Measurements from ENCODE around the gene FKBP8. TPM values are rescaled to one million over a fixed set of nuclear protein-coding genes. Genes with fewer than 3 reads are reported as not detected.
A peak's percentile ranks its signal among the peaks of the same experiment; 100 is the strongest.

The FKBP8 gene
- total and polyA plus RNA-seq, 2 of the 4 experiments (the other 2 are of a cell fraction) = 153 to 289 TPM

GRCh38 chr19:18493440-18494266, 49.7 kb downstream of the FKBP8 start:
- Histone ChIP-seq H3K27ac (ENCODE audit: insufficient read depth, low read length) (no peak overlapping the region), H4K8ac (ENCODE audit: low read depth in 2 of 2, low read length in 2 of 2) (peak overlapping the region in 1 of 2 experiments; percentile 37; a peak in 1 of 4 replicates), H3K18ac (ENCODE audit: low read depth, low read length) (no peak overlapping the region; the same call in 1 of the 2 replicates), H4K5ac (ENCODE audit: low read depth, low read length) (peak overlapping the region; percentile 13; the same call in 1 of the 2 replicates), H3K4ac (ENCODE audit: low read depth, low read length) (peak overlapping the region; percentile 4), H2AK9ac (replicated peaks; ENCODE audit: low read depth, low read length, poor library complexity) (peak overlapping the region; percentile 20), H2BK120ac (ENCODE audit: low read depth, low read length) (no peak overlapping the region), H3K56ac (ENCODE audit: extremely low read depth, insufficient read depth, low read length) (peak overlapping the region; percentile 6; the same call in 1 of the 2 replicates), H3K14ac (replicated peaks; ENCODE audit: low read depth, low read length) (0 out of 2 replicates have a peak overlapping the region, but pooled peaks have one; percentile 70), H3K36me3 (ENCODE audit: control insufficient read depth, insufficient read depth, low read length) (no peaks in the 10 kb centered on the region), H2BK5ac (ENCODE audit: low read depth, low read length, poor library complexity, severe bottlenecking) (peak overlapping the region; percentile 17), H3K9ac (ENCODE audit: low read depth, low read length) (no peak overlapping the region; the same call in 1 of the 2 replicates), H3K4me2 (ENCODE audit: low read depth, low read length) (no peak overlapping the region; the same call in 1 of the 2 replicates), H3K23ac (ENCODE audit: low read depth, low read length) (peak overlapping the region; percentile 6; the same call in 1 of the 2 replicates), H4K91ac (ENCODE audit: insufficient read depth, low read depth, low read length) (no peak overlapping the region), H3K9me1 (ENCODE audit: insufficient read depth, low read length) (peaks cover 51% of the 10 kb centered on the region), H3K27me3 (ENCODE audit: control insufficient read depth, insufficient read depth, low read length) (no peaks in the 10 kb centered on the region), H2BK15ac (ENCODE audit: low read depth, low read length) (no peak overlapping the region), H2BK20ac (ENCODE audit: low read depth, low read length) (no peak overlapping the region), H4K20me1 (ENCODE audit: insufficient read depth, low read length) (peaks cover 100% of the 10 kb centered on the region), H3K4me1 (ENCODE audit: control insufficient read depth, insufficient read depth, low read length) (peaks cover 29% of the 10 kb centered on the region), H3K9me3 (ENCODE audit: control insufficient read depth, insufficient read depth, low read length) (no peaks in the 10 kb centered on the region), H3K4me3 (ENCODE audit: insufficient read depth, low read depth, low read length) (no peak overlapping the region), H2AFZ (replicated peaks; ENCODE audit: low read length, poor library complexity) (no peak overlapping the region), H2AK5ac (ENCODE audit: low read depth, low read length) (peak overlapping the region; percentile 58; the same call in 1 of the 2 replicates), H3K79me1 (ENCODE audit: low read depth in 1 of 2, low read length in 2 of 2) (peaks cover 29 to 99% of the 10 kb centered on the region in 2 experiments)
- dilution Hi-C loops (cut with HindIII; ENCODE audit: low sequenced_read_pairs, unreplicated experiment) (no loop called here), in situ Hi-C loops (cut with MboI; ENCODE audit: low sequenced_read_pairs) (no loop called here), intact Hi-C loops (cut with micrococcal nuclease) (no loop called here)
- no TSS peak for BruUV-seq (replicated peaks)
- POLR2A ChIA-PET (ENCODE audit: unreplicated experiment) = interaction anchor here (0.6 kb wide), 1 partner anchor 15 kb away, joined by 6 read pairs; no protein-coding TSS in a partner anchor
- DNase-seq (no peak), ATAC-seq (ENCODE audit: low read depth) (peak; percentile 8)
- CTCF ChIA-PET = no interaction called here
- no peak for TF ChIP-seq MXI1 (IDR thresholded peaks at IDR 0.05; ENCODE audit: borderline replicate concordance, low read depth, low read length)
- WGBS, 2 experiments (ENCODE audit: extremely low coverage in 2 of 2, insufficient read length in 1 of 2) = 46% methylated on average over 4 of the region's 13 CpGs; no CpG with 5 or more reads in 1 of the 2 experiments

Data from IMR-90 (cell line).